Osteocyte (in vitro differentiated cells): ENCODE results near the gene FBL. TPM values are rescaled to one million over a fixed set of nuclear protein-coding genes. Genes with fewer than 3 reads are reported as not detected.
"Not testable (repeated sequence)": the region's sequence is repeated elsewhere in the genome, so short reads cannot be mapped to it uniquely, and the experiment has no call there.

Experiments used
- DNase-seq: peaks from one replicate; pipeline ENCODE4 v3.0.0; 2021; ENCODE audit warnings: mixed read lengths; ENCODE audit not compliant: unreplicated experiment; ENCODE audit errors: extremely low spot score
- H3K27ac Mint-ChIP-seq: one replicate; pipeline ENCODE4 v1.8.0; 2021; ENCODE audit warnings: mild to moderate bottlenecking, mixed read lengths; ENCODE audit not compliant: unreplicated experiment
- H3K27me3 Mint-ChIP-seq: one replicate; pipeline ENCODE4 v1.8.0; 2021; ENCODE audit warnings: mixed read lengths; ENCODE audit not compliant: unreplicated experiment
- H3K36me3 Mint-ChIP-seq: one replicate; pipeline ENCODE4 v1.8.0; 2021; ENCODE audit warnings: mixed read lengths; ENCODE audit not compliant: unreplicated experiment
- H3K4me1 Mint-ChIP-seq: one replicate; pipeline ENCODE4 v1.8.0; 2021; ENCODE audit warnings: mixed read lengths; ENCODE audit not compliant: unreplicated experiment
- H3K4me3 Mint-ChIP-seq: one replicate; pipeline ENCODE4 v1.8.0; 2021; ENCODE audit warnings: mild to moderate bottlenecking, moderate library complexity, mixed read lengths; ENCODE audit not compliant: unreplicated experiment
- H3K9me3 Mint-ChIP-seq: one replicate; pipeline ENCODE4 v1.8.0; 2021; ENCODE audit warnings: mixed read lengths; ENCODE audit not compliant: unreplicated experiment
- CTCF ChIP-seq: fragments of 200-600 bp; sonication (generic); IDR thresholded peaks from 2 replicates; pipeline ENCODE4 v1.5.0; 2021; ENCODE audit warnings: antibody characterized with exemption, mild to moderate bottlenecking, moderate library complexity
- long read RNA-seq: library from polyadenylated mRNA; unstranded; transcript quantifications from one replicate; pipeline ENCODE4 v2.0.0, GENCODE V29; 2021
- total RNA-seq: library from RNA; stranded (reverse); gene quantifications from 2 replicates; pipeline ENCODE4 v1.2.1, GENCODE V29; 2021

FBL gene
- total RNA-seq, result 161 and 172 TPM in 2 replicates
- long read RNA-seq, transcript FBL-201 (9 exons, 1,160 nt), result major isoform, 5 of 11 reads
- long read RNA-seq, partial matches to known transcripts, result 2 of 11 reads
- long read RNA-seq, other reads (novel, unspliced or antisense), result 4 of 11 reads

GRCh38 chr19:39845933-39846677 is at the start of gene FBL:
Gene FBL, minus strand, starts transcription at chr19:39846379. Its CDS starts 79 bp downstream, at chr19:39846300.
- Mint-ChIP-seq H3K4me3 (peak within 1 kb of the TSS; percentile 94), H3K27ac (peak within 1 kb of the TSS; percentile 92), H3K4me1 (peaks cover 41% of the 10 kb centered on the region), H3K27me3 (no peaks in the 10 kb centered on the region), H3K9me3 (no peaks in the 10 kb centered on the region), H3K36me3 (no peaks in the 10 kb centered on the region)
- peak; percentile 99 for DNase-seq
- TF ChIP-seq CTCF, result no peak

GRCh38 chr19:39895096-39895495 is 48.9 kb upstream of the FBL start:
- H3K27ac Mint-ChIP-seq, H3K4me1 Mint-ChIP-seq, DNase-seq, H3K9me3 Mint-ChIP-seq, H3K4me3 Mint-ChIP-seq, H3K36me3 Mint-ChIP-seq, H3K27me3 Mint-ChIP-seq: not testable (repeated sequence)

- not testable (repeated sequence) for H3K9me3 Mint-ChIP-seq, H3K4me1 Mint-ChIP-seq, H3K4me3 Mint-ChIP-seq, H3K27me3 Mint-ChIP-seq, H3K36me3 Mint-ChIP-seq, H3K27ac Mint-ChIP-seq
- peak; percentile 81 for DNase-seq
Observed at GRCh38 chr19:39894236-39894606, 48.0 kb upstream of the FBL start.

GRCh38 chr19:39893366-39894235 is 47.4 kb upstream of the FBL start:
- not testable (repeated sequence) for H3K9me3 Mint-ChIP-seq, H3K4me3 Mint-ChIP-seq, H3K4me1 Mint-ChIP-seq, H3K36me3 Mint-ChIP-seq, H3K27ac Mint-ChIP-seq, H3K27me3 Mint-ChIP-seq
- peak; percentile 76 for DNase-seq

GRCh38 chr19:39892506-39892902 is 46.3 kb upstream of the FBL start:
- not testable (repeated sequence) for H3K4me1 Mint-ChIP-seq, H3K9me3 Mint-ChIP-seq, H3K4me3 Mint-ChIP-seq, H3K27ac Mint-ChIP-seq, H3K36me3 Mint-ChIP-seq, H3K27me3 Mint-ChIP-seq, DNase-seq

GRCh38 chr19:39891660-39892505 is 45.7 kb upstream of the FBL start:
- H3K4me1 Mint-ChIP-seq, H3K27me3 Mint-ChIP-seq, H3K36me3 Mint-ChIP-seq, H3K4me3 Mint-ChIP-seq, H3K27ac Mint-ChIP-seq, H3K9me3 Mint-ChIP-seq: not testable (repeated sequence)
- DNase-seq, result peak; percentile 87
